ENCODE results near the gene KMT2B. TPM values are rescaled to one million over a fixed set of nuclear protein-coding genes. Genes with fewer than 3 reads are reported as not detected.

Gene KMT2B
- total RNA-seq (2014; rRNA removed) (10.8 and 23.4 TPM in 2 replicates), Bru-seq, nascent RNA (percentile 65 among the genes with signal in this experiment), BruChase-seq, experiment 1, labeled RNA remaining after a 6-hour chase (percentile 90 among the genes with signal in this experiment), BruChase-seq, experiment 2, labeled RNA remaining after a 2-hour chase (percentile 80 among the genes with signal in this experiment)
- long read RNA-seq, partial matches to known transcripts, result 21 of 24 reads
- long read RNA-seq, other reads (novel, unspliced or antisense), result 2 of 24 reads

GRCh38 chr19:35717665-35718344 is at the start of gene KMT2B:
TSS of gene KMT2B (plus strand) at chr19:35718003. CDS start at chr19:35718019, 16 bp downstream.
- TF ChIP-seq EZH2phosphoT487 (IDR thresholded peaks at IDR 0.05; ENCODE audit: borderline replicate concordance, low read length), result no peak
- TF ChIP-seq EZH2 (IDR thresholded peaks at IDR 0.05; ENCODE audit: low read length, unreplicated experiment), result no peak
- TF ChIP-seq CTCF (conservative IDR thresholded peaks at IDR 0.05; ENCODE audit: low read depth, low read length), result no peak
- ChIA-PET POLR2A (ENCODE audit: unreplicated experiment) (no interaction called here), CTCF (no interaction called here)
- H3K4me2 ChIP-seq (ENCODE audit: low read length), result peak within 1 kb of the TSS; percentile 98
- peaks cover 33% of the 10 kb centered on the region for H3K79me2 ChIP-seq (ENCODE audit: low read length)
- no peaks in the 10 kb centered on the region for H3F3A ChIP-seq (ENCODE audit: low read length, unreplicated experiment)
- H3K27me3 ChIP-seq (ENCODE audit: low read length), result no peaks in the 10 kb centered on the region
- no TSS peak for BruUV-seq (replicated peaks)
- H3K36me3 ChIP-seq (ENCODE audit: low read depth, low read length), result no peaks in the 10 kb centered on the region; the same call in 1 of the 2 replicates
- DNase-seq (peak; percentile 89), ATAC-seq (peak; percentile 59)
- H3K9ac ChIP-seq (ENCODE audit: low read length), result peak within 1 kb of the TSS; percentile 87
- H2AFZ ChIP-seq (ENCODE audit: low read length), result peak within 1 kb of the TSS; percentile 97
- peak within 1 kb of the TSS; percentile 50 for H3K27ac ChIP-seq (ENCODE audit: low read length)
- peak within 1 kb of the TSS; percentile 95 for H3K4me3 ChIP-seq (ENCODE audit: low read length)
- no peaks in the 10 kb centered on the region for H3K9me3 ChIP-seq (ENCODE audit: low read length)
- peaks cover 20% of the 10 kb centered on the region; the same call in 1 of the 2 replicates for H3K4me1 ChIP-seq (ENCODE audit: insufficient read depth, low read length)
- intact Hi-C loops (cut with micrococcal nuclease), result loop anchor here (1.0 to 10.0 kb wide), 5 partner anchors 15 to 217 kb away; partner anchors contain the start of genes LRFN3, PSENEN, TMEM147 and U2AF1L4
- no peaks in the 10 kb centered on the region for H3K9me2 ChIP-seq (replicated peaks; ENCODE audit: low read length)
- 0 out of 2 replicates have a peak, but pooled peaks cover 3% of the 10 kb centered on the region for H4K20me1 ChIP-seq (ENCODE audit: low read length)

- Histone ChIP-seq H3F3A (ENCODE audit: low read length, unreplicated experiment) (no peaks in the 10 kb centered on the region), H3K27me3 (ENCODE audit: low read length) (0 out of 2 replicates have a peak, but pooled peaks cover 7% of the 10 kb centered on the region), H3K9me2 (replicated peaks; ENCODE audit: low read length) (no peaks in the 10 kb centered on the region), H2AFZ (ENCODE audit: low read length) (no peak overlapping the region), H4K20me1 (ENCODE audit: low read length) (no peaks in the 10 kb centered on the region), H3K79me2 (ENCODE audit: low read length) (no peaks in the 10 kb centered on the region), H3K4me2 (ENCODE audit: low read length) (no peak overlapping the region), H3K4me1 (ENCODE audit: insufficient read depth, low read length) (no peaks in the 10 kb centered on the region), H3K9me3 (ENCODE audit: low read length) (no peaks in the 10 kb centered on the region), H3K36me3 (ENCODE audit: low read depth, low read length) (no peaks in the 10 kb centered on the region), H3K9ac (ENCODE audit: low read length) (no peak overlapping the region), H3K27ac (ENCODE audit: low read length) (no peak overlapping the region), H3K4me3 (ENCODE audit: low read length) (no peak overlapping the region)
- CTCF ChIA-PET, result no interaction called here
- DNase-seq, result no peak
- BruUV-seq (replicated peaks), result no TSS peak
- POLR2A ChIA-PET (ENCODE audit: unreplicated experiment), result no interaction called here
- no peak for ATAC-seq
- TF ChIP-seq EZH2phosphoT487 (IDR thresholded peaks at IDR 0.05; ENCODE audit: borderline replicate concordance, low read length) (no peak), CTCF (conservative IDR thresholded peaks at IDR 0.05; ENCODE audit: low read depth, low read length) (no peak), EZH2 (IDR thresholded peaks at IDR 0.05; ENCODE audit: low read length, unreplicated experiment) (no peak)
- intact Hi-C loops (cut with micrococcal nuclease), result no loop called here
Observed at GRCh38 chr19:35669566-35669965, 48.2 kb upstream of the KMT2B start.

- TF ChIP-seq EZH2phosphoT487 (IDR thresholded peaks at IDR 0.05; ENCODE audit: borderline replicate concordance, low read length) (no peak), EZH2 (IDR thresholded peaks at IDR 0.05; ENCODE audit: low read length, unreplicated experiment) (no peak), CTCF (conservative IDR thresholded peaks at IDR 0.05; ENCODE audit: low read depth, low read length) (no peak)
Observed at GRCh38 chr19:35669974-35670373, 47.8 kb upstream of the KMT2B start.

More at GRCh38 chr19:35669974-35670373, 47.8 kb upstream of the KMT2B start:
- no peak for ATAC-seq
- H3K4me2 ChIP-seq (ENCODE audit: low read length), result no peak overlapping the region
- POLR2A ChIA-PET (ENCODE audit: unreplicated experiment), result no interaction called here
- no TSS peak for BruUV-seq (replicated peaks)
- no peaks in the 10 kb centered on the region for H3K4me1 ChIP-seq (ENCODE audit: insufficient read depth, low read length)
- H3K36me3 ChIP-seq (ENCODE audit: low read depth, low read length), result no peaks in the 10 kb centered on the region
- H3K27ac ChIP-seq (ENCODE audit: low read length), result no peak overlapping the region
- H2AFZ ChIP-seq (ENCODE audit: low read length), result no peak overlapping the region
- intact Hi-C loops (cut with micrococcal nuclease), result no loop called here
- no peak overlapping the region for H3K4me3 ChIP-seq (ENCODE audit: low read length)
- H3K27me3 ChIP-seq (ENCODE audit: low read length), result 0 out of 2 replicates have a peak, but pooled peaks cover 7% of the 10 kb centered on the region
- H3K9ac ChIP-seq (ENCODE audit: low read length), result no peak overlapping the region
- CTCF ChIA-PET, result no interaction called here
- H3F3A ChIP-seq (ENCODE audit: low read length, unreplicated experiment), result no peaks in the 10 kb centered on the region
- H4K20me1 ChIP-seq (ENCODE audit: low read length), result no peaks in the 10 kb centered on the region
- H3K79me2 ChIP-seq (ENCODE audit: low read length), result no peaks in the 10 kb centered on the region
- no peaks in the 10 kb centered on the region for H3K9me2 ChIP-seq (replicated peaks; ENCODE audit: low read length)
- H3K9me3 ChIP-seq (ENCODE audit: low read length), result no peaks in the 10 kb centered on the region
- DNase-seq, result no peak

Data from PC-3 (cell line).